CD4-positive, alpha-beta T cell (primary cell): ENCODE results near the gene PARP16. TPM values are rescaled to one million over a fixed set of nuclear protein-coding genes. Genes with fewer than 3 reads are reported as not detected.

Experiments used
- ATAC-seq: fragments of 200-7000 bp; cut with Tn5 transposase; one replicate; pipeline ENCODE4 v1.10.0; 2022; ENCODE audit warnings: mild to moderate bottlenecking; ENCODE audit not compliant: poor library complexity
- CTCF ChIA-PET: fragments of 350-600 bp; sonication (Branson Sonifier 250); formaldehyde crosslinking; loops from one replicate; lab custom pipeline; 2021; ENCODE audit warnings: antibody characterized with exemption, inconsistent platforms; lab: Charles Lee
- POLR2A ChIA-PET: fragments of 350-600 bp; sonication (Branson Sonifier 250); formaldehyde crosslinking; loops from one replicate; lab custom pipeline; 2021; ENCODE audit warnings: antibody characterized with exemption, inconsistent platforms; lab: Charles Lee
- DNase-seq, 14 experiments: peaks; one replicate each; pipeline ENCODE4 v3.0.0-alpha.2; 2013 to 2020; ENCODE audit warnings: mixed read lengths in 2 of 14
- H3K27ac ChIP-seq, 2 donors: one replicate each; pipeline versions ENCODE4 v1.5.1 to v1.7.0; 2013; ENCODE audit warnings: low read length in 2 of 2, low read depth in 1 of 2, mild to moderate bottlenecking in 1 of 2
- H3K27me3 ChIP-seq, 2 experiments: 1 replicate in 1 of 2; 2 replicates in 1 of 2; pipeline versions ENCODE4 v1.6.1 to v1.7.0; 2013; ENCODE audit warnings: low read length in 2 of 2, control low read depth in 1 of 2, mild to moderate bottlenecking in 1 of 2, moderate library complexity in 1 of 2; ENCODE audit not compliant: insufficient read depth in 2 of 2, control insufficient read depth in 1 of 2
- H3K36me3 ChIP-seq: one replicate; pipeline ENCODE4 v1.6.1; 2013; ENCODE audit warnings: low read length, control low read depth; ENCODE audit not compliant: insufficient read depth
- H3K4me1 ChIP-seq: one replicate; pipeline ENCODE4 v1.6.1; 2013; ENCODE audit warnings: low read length, control low read depth; ENCODE audit not compliant: insufficient read depth
- H3K4me3 ChIP-seq: one replicate; pipeline ENCODE4 v1.5.1; 2013; ENCODE audit warnings: mild to moderate bottlenecking, low read length, moderate library complexity
- H3K9me3 ChIP-seq, 2 experiments: 1 replicate in 1 of 2; 2 replicates in 1 of 2; pipeline versions ENCODE4 v1.6.1 to v1.7.0; 2013; ENCODE audit warnings: low read length in 2 of 2, mild to moderate bottlenecking in 2 of 2, control low read depth in 1 of 2, moderate library complexity in 1 of 2; ENCODE audit not compliant: control insufficient read depth in 1 of 2, insufficient read depth in 1 of 2
- H3K27ac Mint-ChIP-seq: one replicate; pipeline ENCODE4 v1.8.0; 2020; ENCODE audit warnings: mixed read lengths
- H3K27me3 Mint-ChIP-seq: one replicate; pipeline ENCODE4 v1.8.0; 2021; ENCODE audit warnings: mixed read lengths
- H3K36me3 Mint-ChIP-seq: one replicate; pipeline ENCODE4 v1.8.0; 2021; ENCODE audit warnings: low read depth, mixed read lengths
- H3K4me1 Mint-ChIP-seq: one replicate; pipeline ENCODE4 v1.8.0; 2021; ENCODE audit warnings: low read depth, mixed read lengths
- H3K4me3 Mint-ChIP-seq: one replicate; pipeline ENCODE4 v1.8.0; 2020; ENCODE audit warnings: mild to moderate bottlenecking, mixed read lengths
- H3K9me3 Mint-ChIP-seq: one replicate; pipeline ENCODE4 v1.8.0; 2020; ENCODE audit warnings: mixed read lengths
- CTCF ChIP-seq: fragments of 200-600 bp; IDR thresholded peaks from one replicate; pipeline ENCODE4 v1.8.0; 2022; ENCODE audit warnings: antibody characterized with exemption, mild to moderate bottlenecking
- intact Hi-C, 2 experiments: fragments of 100-400 bp; cut with DNase I in 1 of 2; cut with micrococcal nuclease in 1 of 2; formaldehyde crosslinking; loops; one replicate each; pipeline versions ENCODE4 v1.15.1 to v1.9.0; 2023 to 2025; cut with DNase I, micrococcal nuclease
- total RNA-seq, 174 experiments: library from RNA in 2 of 174; stranded (reverse) in 2 of 174; gene quantifications; one replicate each; pipeline ENCODE4 v1.2.3 and lab custom pipeline; 2021 to 2026

Gene PARP16
- total RNA-seq, 2 experiments from 2014 or later, result 11.3 to 12.9 TPM

GRCh38 chr15:65259367-65259797 lies 27.3 kb downstream of the PARP16 start:
- peaks cover 89% of the 10 kb centered on the region for H3K36me3 Mint-ChIP-seq
- ATAC-seq, result no peak
- ChIA-PET CTCF (no interaction called here), POLR2A (no interaction called here)
- H3K9me3 ChIP-seq, result no peaks in the 10 kb centered on the region
- no peak for TF ChIP-seq CTCF
- no peaks in the 10 kb centered on the region for H3K4me1 Mint-ChIP-seq
- DNase-seq, result no peak
- H3K27me3 ChIP-seq, result no peaks in the 10 kb centered on the region
- H3K27ac Mint-ChIP-seq, result no peak overlapping the region
- no peak overlapping the region for H3K4me3 ChIP-seq
- no peaks in the 10 kb centered on the region for H3K27me3 Mint-ChIP-seq
- H3K4me3 Mint-ChIP-seq, result no peak overlapping the region
- H3K27ac ChIP-seq, result no peak overlapping the region
- H3K4me1 ChIP-seq, result no peaks in the 10 kb centered on the region
- intact Hi-C loops, result no loop called here
- peaks cover 72% of the 10 kb centered on the region for H3K36me3 ChIP-seq
- no peaks in the 10 kb centered on the region for H3K9me3 Mint-ChIP-seq

GRCh38 chr15:65258375-65259262 lies 28.1 kb downstream of the PARP16 start:
- DNase-seq, result no peak
- no peak for ATAC-seq
- Histone ChIP-seq H3K27me3 (no peaks in the 10 kb centered on the region), H3K36me3 (peaks cover 65% of the 10 kb centered on the region), H3K4me1 (no peaks in the 10 kb centered on the region), H3K4me3 (no peak overlapping the region), H3K27ac (no peak overlapping the region), H3K9me3 (no peaks in the 10 kb centered on the region)
- H3K9me3 Mint-ChIP-seq, result no peaks in the 10 kb centered on the region
- no peaks in the 10 kb centered on the region for H3K27me3 Mint-ChIP-seq
- no peak overlapping the region for H3K4me3 Mint-ChIP-seq
- ChIA-PET CTCF (no interaction called here), POLR2A (no interaction called here)
- no peaks in the 10 kb centered on the region for H3K4me1 Mint-ChIP-seq
- peaks cover 87% of the 10 kb centered on the region for H3K36me3 Mint-ChIP-seq
- TF ChIP-seq CTCF, result no peak
- no peak overlapping the region for H3K27ac Mint-ChIP-seq
- intact Hi-C loops, result no loop called here

GRCh38 chr15:65255486-65256140 lies 31.1 kb downstream of the PARP16 start:
- H3K9me3 ChIP-seq, result no peaks in the 10 kb centered on the region
- no peak overlapping the region for H3K27ac ChIP-seq
- no peaks in the 10 kb centered on the region for H3K4me1 ChIP-seq
- peaks cover 38% of the 10 kb centered on the region for H3K36me3 ChIP-seq
- H3K4me1 Mint-ChIP-seq, result peaks cover under 1% of the 10 kb centered on the region
- DNase-seq (no peak), ATAC-seq (no peak)
- H3K27ac Mint-ChIP-seq, result no peak overlapping the region
- intact Hi-C loops, result no loop called here
- no peak overlapping the region for H3K4me3 Mint-ChIP-seq
- POLR2A ChIA-PET, result interaction anchor here (0.6 kb wide), 1 partner anchor 1084 kb away, joined by 3 read pairs; no protein-coding TSS in a partner anchor
- H3K27me3 ChIP-seq, result no peaks in the 10 kb centered on the region
- H3K9me3 Mint-ChIP-seq, result no peaks in the 10 kb centered on the region
- TF ChIP-seq CTCF, result no peak
- H3K36me3 Mint-ChIP-seq, result peaks cover 58% of the 10 kb centered on the region
- no peak overlapping the region for H3K4me3 ChIP-seq
- CTCF ChIA-PET, result interaction anchor here (0.7 kb wide), 1 partner anchor 22 kb away, joined by 3 read pairs; no protein-coding TSS in a partner anchor
- no peaks in the 10 kb centered on the region for H3K27me3 Mint-ChIP-seq
